ENCODE results near the gene TMEM158. TPM values are rescaled to one million over a fixed set of nuclear protein-coding genes. Genes with fewer than 3 reads are reported as not detected.

TMEM158 gene
- total and polyA plus RNA-seq, 4 donors, result 0.07 to 3.7 (median 0.08) TPM; not detected in 1

DNA sequence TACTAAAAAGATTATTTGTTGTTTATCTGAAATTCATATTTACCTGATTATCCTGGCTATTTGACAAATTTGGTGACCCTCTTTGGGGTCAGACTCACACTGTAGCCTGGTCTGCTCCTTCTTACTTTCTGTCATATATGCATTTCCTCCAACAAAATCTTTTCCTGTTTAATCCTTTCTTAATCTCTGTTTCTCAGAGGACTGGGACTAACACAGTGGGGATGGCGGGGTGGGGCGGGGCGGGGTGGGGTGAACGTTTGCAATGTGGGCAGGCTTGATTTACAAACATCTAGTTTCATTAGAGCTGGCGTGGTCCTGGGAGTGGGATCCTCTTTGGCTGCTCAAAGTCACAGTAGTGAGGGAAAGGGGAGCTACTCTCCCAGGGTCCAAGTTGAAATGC is 44.6 kb downstream of the TMEM158 start:
- no peak for DNase-seq (ENCODE audit: low spot score)
- Histone ChIP-seq H3K27me3 (ENCODE audit: control insufficient read depth in 4 of 4, insufficient read depth in 4 of 4, low read length in 3 of 4) (no peaks in the 10 kb centered on the region), H3K4me1 (ENCODE audit: control insufficient read depth in 4 of 4, insufficient read depth in 4 of 4, low read length in 3 of 4) (no peaks in the 10 kb centered on the region), H3K9ac (ENCODE audit: low read depth in 1 of 2, low read length in 2 of 2) (no peak overlapping the region), H3K36me3 (ENCODE audit: control insufficient read depth in 4 of 4, insufficient read depth in 3 of 4, low read depth in 1 of 4, low read length in 3 of 4) (no peaks in the 10 kb centered on the region), H3K4me3 (ENCODE audit: low read depth in 1 of 3, low read length in 3 of 3) (no peak overlapping the region), H3K27ac (ENCODE audit: low read depth in 1 of 2, low read length in 2 of 2) (no peak overlapping the region), H3K9me3 (ENCODE audit: control insufficient read depth in 4 of 4, low read length in 3 of 4) (no peaks in the 10 kb centered on the region)
- WGBS, result 68% methylated on average over 5 of the region's 5 CpGs
- TF ChIP-seq SP1 (IDR thresholded peaks at IDR 0.05), result no peak
- no peak for TF ChIP-seq TAF1 (conservative IDR thresholded peaks at IDR 0.05)
- TF ChIP-seq RAD21 (IDR thresholded peaks at IDR 0.05), result no peak
- TF ChIP-seq FOXA1 (IDR thresholded peaks at IDR 0.05), result no peak
- no peak for TF ChIP-seq RXRA (IDR thresholded peaks at IDR 0.05)
- no peak for TF ChIP-seq YY1 (IDR thresholded peaks at IDR 0.05)
- TF ChIP-seq, protein P1, sequence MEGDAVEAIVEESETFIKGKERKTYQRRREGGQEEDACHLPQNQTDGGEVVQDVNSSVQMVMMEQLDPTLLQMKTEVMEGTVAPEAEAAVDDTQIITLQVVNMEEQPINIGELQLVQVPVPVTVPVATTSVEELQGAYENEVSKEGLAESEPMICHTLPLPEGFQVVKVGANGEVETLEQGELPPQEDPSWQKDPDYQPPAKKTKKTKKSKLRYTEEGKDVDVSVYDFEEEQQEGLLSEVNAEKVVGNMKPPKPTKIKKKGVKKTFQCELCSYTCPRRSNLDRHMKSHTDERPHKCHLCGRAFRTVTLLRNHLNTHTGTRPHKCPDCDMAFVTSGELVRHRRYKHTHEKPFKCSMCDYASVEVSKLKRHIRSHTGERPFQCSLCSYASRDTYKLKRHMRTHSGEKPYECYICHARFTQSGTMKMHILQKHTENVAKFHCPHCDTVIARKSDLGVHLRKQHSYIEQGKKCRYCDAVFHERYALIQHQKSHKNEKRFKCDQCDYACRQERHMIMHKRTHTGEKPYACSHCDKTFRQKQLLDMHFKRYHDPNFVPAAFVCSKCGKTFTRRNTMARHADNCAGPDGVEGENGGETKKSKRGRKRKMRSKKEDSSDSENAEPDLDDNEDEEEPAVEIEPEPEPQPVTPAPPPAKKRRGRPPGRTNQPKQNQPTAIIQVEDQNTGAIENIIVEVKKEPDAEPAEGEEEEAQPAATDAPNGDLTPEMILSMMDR (IDR thresholded peaks at IDR 0.05; ENCODE audit: low read depth, low read length, missing input control), result no peak
- TF ChIP-seq, protein P2, sequence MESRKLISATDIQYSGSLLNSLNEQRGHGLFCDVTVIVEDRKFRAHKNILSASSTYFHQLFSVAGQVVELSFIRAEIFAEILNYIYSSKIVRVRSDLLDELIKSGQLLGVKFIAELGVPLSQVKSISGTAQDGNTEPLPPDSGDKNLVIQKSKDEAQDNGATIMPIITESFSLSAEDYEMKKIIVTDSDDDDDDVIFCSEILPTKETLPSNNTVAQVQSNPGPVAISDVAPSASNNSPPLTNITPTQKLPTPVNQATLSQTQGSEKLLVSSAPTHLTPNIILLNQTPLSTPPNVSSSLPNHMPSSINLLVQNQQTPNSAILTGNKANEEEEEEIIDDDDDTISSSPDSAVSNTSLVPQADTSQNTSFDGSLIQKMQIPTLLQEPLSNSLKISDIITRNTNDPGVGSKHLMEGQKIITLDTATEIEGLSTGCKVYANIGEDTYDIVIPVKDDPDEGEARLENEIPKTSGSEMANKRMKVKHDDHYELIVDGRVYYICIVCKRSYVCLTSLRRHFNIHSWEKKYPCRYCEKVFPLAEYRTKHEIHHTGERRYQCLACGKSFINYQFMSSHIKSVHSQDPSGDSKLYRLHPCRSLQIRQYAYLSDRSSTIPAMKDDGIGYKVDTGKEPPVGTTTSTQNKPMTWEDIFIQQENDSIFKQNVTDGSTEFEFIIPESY (IDR thresholded peaks at IDR 0.05), result no peak
- TF ChIP-seq, protein P3, sequence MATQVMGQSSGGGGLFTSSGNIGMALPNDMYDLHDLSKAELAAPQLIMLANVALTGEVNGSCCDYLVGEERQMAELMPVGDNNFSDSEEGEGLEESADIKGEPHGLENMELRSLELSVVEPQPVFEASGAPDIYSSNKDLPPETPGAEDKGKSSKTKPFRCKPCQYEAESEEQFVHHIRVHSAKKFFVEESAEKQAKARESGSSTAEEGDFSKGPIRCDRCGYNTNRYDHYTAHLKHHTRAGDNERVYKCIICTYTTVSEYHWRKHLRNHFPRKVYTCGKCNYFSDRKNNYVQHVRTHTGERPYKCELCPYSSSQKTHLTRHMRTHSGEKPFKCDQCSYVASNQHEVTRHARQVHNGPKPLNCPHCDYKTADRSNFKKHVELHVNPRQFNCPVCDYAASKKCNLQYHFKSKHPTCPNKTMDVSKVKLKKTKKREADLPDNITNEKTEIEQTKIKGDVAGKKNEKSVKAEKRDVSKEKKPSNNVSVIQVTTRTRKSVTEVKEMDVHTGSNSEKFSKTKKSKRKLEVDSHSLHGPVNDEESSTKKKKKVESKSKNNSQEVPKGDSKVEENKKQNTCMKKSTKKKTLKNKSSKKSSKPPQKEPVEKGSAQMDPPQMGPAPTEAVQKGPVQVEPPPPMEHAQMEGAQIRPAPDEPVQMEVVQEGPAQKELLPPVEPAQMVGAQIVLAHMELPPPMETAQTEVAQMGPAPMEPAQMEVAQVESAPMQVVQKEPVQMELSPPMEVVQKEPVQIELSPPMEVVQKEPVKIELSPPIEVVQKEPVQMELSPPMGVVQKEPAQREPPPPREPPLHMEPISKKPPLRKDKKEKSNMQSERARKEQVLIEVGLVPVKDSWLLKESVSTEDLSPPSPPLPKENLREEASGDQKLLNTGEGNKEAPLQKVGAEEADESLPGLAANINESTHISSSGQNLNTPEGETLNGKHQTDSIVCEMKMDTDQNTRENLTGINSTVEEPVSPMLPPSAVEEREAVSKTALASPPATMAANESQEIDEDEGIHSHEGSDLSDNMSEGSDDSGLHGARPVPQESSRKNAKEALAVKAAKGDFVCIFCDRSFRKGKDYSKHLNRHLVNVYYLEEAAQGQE (IDR thresholded peaks at IDR 0.05), result no peak
- TF ChIP-seq, protein P4, sequence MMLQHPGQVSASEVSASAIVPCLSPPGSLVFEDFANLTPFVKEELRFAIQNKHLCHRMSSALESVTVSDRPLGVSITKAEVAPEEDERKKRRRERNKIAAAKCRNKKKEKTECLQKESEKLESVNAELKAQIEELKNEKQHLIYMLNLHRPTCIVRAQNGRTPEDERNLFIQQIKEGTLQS (IDR thresholded peaks at IDR 0.05), result no peak
- no peak for TF ChIP-seq NR2F2 (IDR thresholded peaks at IDR 0.05)
- TF ChIP-seq HNF4A (conservative IDR thresholded peaks at IDR 0.05), result no peak
- no peak for TF ChIP-seq GABPA (IDR thresholded peaks at IDR 0.05 in 1 of 2, conservative IDR thresholded peaks at IDR 0.05 in 1 of 2)
- TF ChIP-seq EGR1 (IDR thresholded peaks at IDR 0.05; ENCODE audit: low read depth in 2 of 2), result no peak

DNA sequence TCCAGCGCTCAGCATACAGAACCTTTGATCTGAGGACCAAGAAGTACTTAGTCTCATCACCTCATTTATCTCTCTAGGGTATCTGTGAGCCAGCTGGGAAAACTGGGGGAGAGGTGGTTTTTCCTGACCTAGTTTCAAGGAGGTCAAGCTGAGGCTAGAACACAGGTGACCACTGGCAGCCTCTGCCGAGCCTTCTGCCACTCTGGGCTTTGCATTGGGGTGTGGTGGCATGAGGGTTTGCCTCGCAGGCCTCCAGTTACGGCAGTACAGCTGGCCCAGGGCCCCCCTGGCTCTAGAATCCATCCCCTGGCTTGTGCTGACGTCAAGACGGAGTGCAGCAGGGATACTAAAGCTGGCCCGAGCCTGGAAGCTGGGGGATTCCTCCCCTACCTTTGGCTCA is 45.2 kb downstream of the TMEM158 start:
- no peak overlapping the region for H3K4me3 ChIP-seq (ENCODE audit: low read depth in 1 of 3, low read length in 3 of 3)
- no peak for DNase-seq (ENCODE audit: low spot score)
- no peaks in the 10 kb centered on the region for H3K9me3 ChIP-seq (ENCODE audit: control insufficient read depth in 4 of 4, low read length in 3 of 4)
- no peaks in the 10 kb centered on the region for H3K36me3 ChIP-seq (ENCODE audit: control insufficient read depth in 4 of 4, insufficient read depth in 3 of 4, low read depth in 1 of 4, low read length in 3 of 4)
- WGBS, result 76% methylated on average over 7 of the region's 7 CpGs
- H3K27ac ChIP-seq (ENCODE audit: low read depth in 1 of 2, low read length in 2 of 2), result no peak overlapping the region
- no peaks in the 10 kb centered on the region for H3K27me3 ChIP-seq (ENCODE audit: control insufficient read depth in 4 of 4, insufficient read depth in 4 of 4, low read length in 3 of 4)
- H3K9ac ChIP-seq (ENCODE audit: low read depth in 1 of 2, low read length in 2 of 2), result no peak overlapping the region
- no peaks in the 10 kb centered on the region for H3K4me1 ChIP-seq (ENCODE audit: control insufficient read depth in 4 of 4, insufficient read depth in 4 of 4, low read length in 3 of 4)
- TF ChIP-seq RXRA (IDR thresholded peaks at IDR 0.05) (no peak), HNF4A (conservative IDR thresholded peaks at IDR 0.05) (no peak), JUND (IDR thresholded peaks at IDR 0.05) (no peak), RAD21 (IDR thresholded peaks at IDR 0.05) (no peak), TAF1 (conservative IDR thresholded peaks at IDR 0.05) (no peak), FOXA2 (IDR thresholded peaks at IDR 0.05) (no peak), EGR1 (IDR thresholded peaks at IDR 0.05; ENCODE audit: low read depth in 2 of 2) (no peak), NR2F2 (IDR thresholded peaks at IDR 0.05) (no peak), SP1 (IDR thresholded peaks at IDR 0.05) (no peak), GABPA (IDR thresholded peaks at IDR 0.05 in 1 of 2, conservative IDR thresholded peaks at IDR 0.05 in 1 of 2) (no peak), YY1 (IDR thresholded peaks at IDR 0.05) (no peak)
- TF ChIP-seq, protein P4 (IDR thresholded peaks at IDR 0.05), result no peak
- TF ChIP-seq, protein P3 (IDR thresholded peaks at IDR 0.05), result no peak
- TF ChIP-seq, protein P5, sequence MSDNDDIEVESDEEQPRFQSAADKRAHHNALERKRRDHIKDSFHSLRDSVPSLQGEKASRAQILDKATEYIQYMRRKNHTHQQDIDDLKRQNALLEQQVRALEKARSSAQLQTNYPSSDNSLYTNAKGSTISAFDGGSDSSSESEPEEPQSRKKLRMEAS (IDR thresholded peaks at IDR 0.05), result no peak
- TF ChIP-seq, protein P2 (IDR thresholded peaks at IDR 0.05), result no peak
